K562 (cell line): Measurements from ENCODE around the gene MYOZ1. TPM values are rescaled to one million over a fixed set of nuclear protein-coding genes. Genes with fewer than 3 reads are reported as not detected.

Experiments used
- ATAC-seq: fragments of 200-7000 bp; cut with Tn5 transposase; 3 replicates; pipeline ENCODE4 v1.9.1; 2020; ENCODE audit warnings: moderate library complexity
- BruUV-seq: library from RNA; stranded (reverse); fragments of 400-500 nt; replicated peaks from 2 replicates; lab custom pipeline; 2021; lab: Mats Ljungman, UMichigan
- CTCF ChIA-PET: fragments of 300-600 bp; formaldehyde crosslinking; extraction: SDS; loops from one replicate; lab custom pipeline; 2021; ENCODE audit warnings: low intra/inter-chr PET ratio; lab: Yijun Ruan, JAX
- POLR2A ChIA-PET: fragments of 300-600, 350-650 bp; sonication (Branson Sonifier 250); formaldehyde crosslinking; extraction: SDS; loops from one replicate; lab custom pipeline; 2021; ENCODE audit warnings: antibody characterized with exemption, inconsistent platforms; lab: Yijun Ruan, JAX
- DNase-seq, 4 experiments: peaks; one replicate each; pipeline versions ENCODE4 v3.0.0 to v3.0.0-alpha.2; 2011 to 2018; ENCODE audit warnings: low spot score in 3 of 4, mixed read lengths in 3 of 4; ENCODE audit errors: extremely low read depth in 1 of 4
- FAIRE-seq: peaks from 2 replicates; lab custom pipeline; 2011; peaks lifted over from hg19 to GRCh38; lab: Jason Lieb, UNC
- H2AFZ ChIP-seq: 2 replicates; pipeline ENCODE4 v1.6.0; 2011; ENCODE audit warnings: low read depth, low read length, control low read depth, inconsistent platforms
- H3K27ac ChIP-seq: fragments of 200-600 bp; 3 replicates; pipeline ENCODE4 v1.8.0; 2011; ENCODE audit warnings: low read depth, mild to moderate bottlenecking, control low read depth, inconsistent platforms, low read length, moderate library complexity, mixed read lengths; ENCODE audit errors: extremely low read depth
- H3K27me3 ChIP-seq, 2 experiments: fragments of 300-600 bp in 1 of 2; 2 replicates in 1 of 2; 3 replicates in 1 of 2; pipeline versions ENCODE4 v1.6.0 to v1.8.0; 2011; ENCODE audit warnings: inconsistent platforms in 2 of 2, low read length in 2 of 2, mild to moderate bottlenecking in 1 of 2, mixed read lengths in 1 of 2, moderate library complexity in 1 of 2; ENCODE audit not compliant: control insufficient read depth in 2 of 2, insufficient read depth in 2 of 2
- H3K36me3 ChIP-seq: fragments of 300-600 bp; 3 replicates; pipeline ENCODE4 v1.8.0; 2011; ENCODE audit warnings: mild to moderate bottlenecking, low read length, inconsistent platforms; ENCODE audit not compliant: control insufficient read depth, insufficient read depth
- H3K4me1 ChIP-seq, 2 experiments: fragments of 200-600 bp in 1 of 2; replicated peaks in 1 of 2; 2 replicates in 1 of 2; 3 replicates in 1 of 2; pipeline versions ENCODE4 v1.5.1 to v1.8.0; 2011; ENCODE audit warnings: inconsistent platforms in 2 of 2, low read length in 2 of 2, mild to moderate bottlenecking in 1 of 2, mixed read lengths in 1 of 2, moderate library complexity in 1 of 2; ENCODE audit not compliant: control insufficient read depth in 2 of 2, insufficient read depth in 2 of 2
- H3K4me2 ChIP-seq: 2 replicates; pipeline ENCODE4 v1.6.1; 2011; ENCODE audit warnings: low read length, control low read depth, inconsistent platforms, mixed read lengths; ENCODE audit not compliant: insufficient read depth
- H3K4me3 ChIP-seq: fragments of 200-600 bp; sonication (generic), shearing (Covaris generic); 2 replicates; pipeline ENCODE4 v1.5.1; 2016; ENCODE audit warnings: control low read depth, inconsistent platforms
- H3K79me2 ChIP-seq: fragments of 200-600 bp; 3 replicates; pipeline ENCODE4 v1.8.0; 2011; ENCODE audit warnings: low read length, inconsistent platforms; ENCODE audit not compliant: control insufficient read depth, insufficient read depth
- H3K9ac ChIP-seq, 2 experiments: 2 replicates each; pipeline versions ENCODE4 v1.6.0 to v1.6.1; 2011; ENCODE audit warnings: low read depth in 2 of 2, low read length in 2 of 2, control low read depth in 1 of 2, inconsistent platforms in 1 of 2, mild to moderate bottlenecking in 1 of 2, mixed read lengths in 1 of 2; ENCODE audit not compliant: insufficient read depth in 1 of 2
- H3K9me1 ChIP-seq: one replicate; pipeline ENCODE4 v1.6.0; 2011; ENCODE audit warnings: inconsistent platforms, mild to moderate bottlenecking, low read length, moderate library complexity; ENCODE audit not compliant: control insufficient read depth, insufficient read depth
- H3K9me3 ChIP-seq: replicated peaks from 2 replicates; pipeline ENCODE4 v1.5.1; 2011; ENCODE audit warnings: low read depth, low read length, inconsistent platforms; ENCODE audit not compliant: control insufficient read depth, insufficient read depth
- H4K20me1 ChIP-seq: replicated peaks from 2 replicates; pipeline ENCODE4 v1.6.1; 2011; ENCODE audit warnings: low read length, inconsistent platforms, mixed read lengths; ENCODE audit not compliant: control insufficient read depth, insufficient read depth
- ARNT ChIP-seq, 2 experiments: fragments of 450-650 bp; IDR thresholded peaks; 2 replicates each; pipeline ENCODE4 v1.6.1; 2016; ENCODE audit warnings: mild to moderate bottlenecking in 1 of 2
- ATF3 ChIP-seq, 2 experiments: fragments of 450-650 bp in 1 of 2; sonication (generic) in 1 of 2; formaldehyde crosslinking in 1 of 2; IDR thresholded peaks in 1 of 2; conservative IDR thresholded peaks in 1 of 2; 2 replicates each; pipeline versions ENCODE4 v1.6.1 to v1.8.1; 2016 to 2023; ENCODE audit warnings: mild to moderate bottlenecking in 2 of 2, moderate library complexity in 2 of 2, inconsistent platforms in 1 of 2, missing genetic modification reagents in 1 of 2
- BCL6 ChIP-seq: fragments of 250-450 bp; sonication (Bioruptor Pico); IDR thresholded peaks from 2 replicates; pipeline ENCODE4 v1.4.0; 2020
- C11orf30 ChIP-seq: fragments of 450-650 bp; IDR thresholded peaks from 2 replicates; pipeline ENCODE4 v1.6.1; 2016; ENCODE audit warnings: low read depth, mild to moderate bottlenecking
- E2F6 ChIP-seq, 2 experiments: IDR thresholded peaks; 2 replicates each; pipeline ENCODE4 v1.6.1; 2011; ENCODE audit warnings: borderline replicate concordance in 1 of 2, control low read depth in 1 of 2, low read depth in 1 of 2, low read length in 1 of 2, mild to moderate bottlenecking in 1 of 2, mixed read lengths in 1 of 2, moderate library complexity in 1 of 2; ENCODE audit not compliant: insufficient read depth in 1 of 2, insufficient read length in 1 of 2, poor library complexity in 1 of 2, severe bottlenecking in 1 of 2; ENCODE audit errors: extremely low read depth in 1 of 2
- FOXP1 ChIP-seq: sonication (generic); formaldehyde crosslinking; IDR thresholded peaks from 2 replicates; pipeline ENCODE4 v1.8.0; 2022; ENCODE audit warnings: mild to moderate bottlenecking, missing genetic modification reagents
- HDAC6 ChIP-seq: IDR thresholded peaks from 2 replicates; pipeline ENCODE4 v1.6.1; 2012; ENCODE audit warnings: low read depth, mild to moderate bottlenecking, control low read depth, inconsistent platforms, low read length, moderate library complexity
- KLF6 ChIP-seq: fragments of 250-450 bp; sonication (Bioruptor Pico); IDR thresholded peaks from 2 replicates; pipeline ENCODE4 v1.4.0; 2020; ENCODE audit warnings: mild to moderate bottlenecking, moderate library complexity, borderline replicate concordance
- MAZ ChIP-seq, 2 experiments: fragments of 450-650 bp in 1 of 2; sonication (generic) in 1 of 2; formaldehyde crosslinking; IDR thresholded peaks in 1 of 2; conservative IDR thresholded peaks in 1 of 2; 2 replicates each; pipeline versions ENCODE4 v1.4.0 to v1.5.0; 2020; ENCODE audit warnings: mild to moderate bottlenecking in 1 of 2, missing genetic modification reagents in 1 of 2
- MEIS2 ChIP-seq: fragments of 450-650 bp; IDR thresholded peaks from 2 replicates; pipeline ENCODE4 v1.6.1; 2014; ENCODE audit warnings: mild to moderate bottlenecking; ENCODE audit not compliant: partially characterized antibody
- SMARCC2 ChIP-seq: fragments of 450-650 bp; IDR thresholded peaks from 2 replicates; pipeline ENCODE4 v1.6.1; 2017; ENCODE audit warnings: antibody characterized with exemption, moderate library complexity, mild to moderate bottlenecking, low read depth
- TAL1 ChIP-seq: fragments of 450-650 bp; IDR thresholded peaks from 2 replicates; pipeline ENCODE4 v1.6.1; 2016; ENCODE audit warnings: mild to moderate bottlenecking
- TRIM24 ChIP-seq, 2 experiments: fragments of 450-650 bp; IDR thresholded peaks; 2 replicates each; pipeline ENCODE4 v1.6.1; 2016
- ZNF395 ChIP-seq: fragments of 200-800 bp; sonication (Bioruptor generic); IDR thresholded peaks from 2 replicates; pipeline ENCODE4 v1.6.1; 2017; ENCODE audit warnings: missing genetic modification characterization, missing compliant biosample characterization
- WGBS: fragments of 100-300 bp; shearing (Covaris generic); methylation state at CpG from one replicate; pipeline ENCODE4 v1.1.6; 2016; ENCODE audit warnings: low coverage, mixed read lengths; ENCODE audit not compliant: insufficient coverage; ENCODE audit errors: missing lambda C conversion rate; 5-methylcytosine and 5-hydroxymethylcytosine counted together
- in situ Hi-C: fragments of 300-500 bp; cut with MboI; formaldehyde crosslinking; loops from 4 replicates; pipeline ENCODE4 v1.15.0; 2018; ENCODE audit warnings: inconsistent platforms, mixed read lengths
- intact Hi-C: fragments of 100-400 bp; cut with micrococcal nuclease; formaldehyde crosslinking; loops from 2 replicates; pipeline ENCODE4 v1.14.2; 2022
- polyA plus RNA-seq, 8 experiments: library from polyadenylated mRNA; depleted of rRNA in 4 of 8; stranded (reverse) in 5 of 8; unstranded in 3 of 8; fragments of >200 nt; fragmentation: Nextera tagmentation in 2 of 8; fragmentation: Illumina TruSeq in 1 of 8; extraction: Ambion mirVana in 2 of 8; extraction: Trizol in 1 of 8; gene quantifications; 2 replicates each; pipeline versions ENCODE4 v1.2.1 to v1.2.3, GENCODE V29; 2011 to 2014; ENCODE audit warnings: inconsistent platforms in 1 of 8, missing spikeins in 1 of 8
- total RNA-seq, 7 experiments: library from RNA; depleted of rRNA in 6 of 7; stranded (reverse); fragments of >200 nt in 6 of 7; fragmentation: Illumina TruSeq in 2 of 7; extraction: Trizol in 2 of 7; gene quantifications; 2 replicates each; pipeline versions ENCODE4 v1.2.1 to v1.2.3, GENCODE V29; 2011 to 2021; ENCODE audit warnings: low replicate concordance in 1 of 7

Gene MYOZ1
- total and polyA plus RNA-seq, 9 of the 15 experiments (the other 6 are each of a cell fraction or from before 2014, with no cell fraction given): 0.03 to 0.18 (median 0.07) TPM; not detected in 5

GRCh38 chr10:73648975-73649829, 7.9 kb upstream of the MYOZ1 start:
- no peak overlapping the region for H3K4me3 ChIP-seq
- H3K9ac ChIP-seq: peak overlapping the region in 1 of 2 experiments; percentile 77; a peak in 1 of 4 replicates
- H3K36me3 ChIP-seq: no peaks in the 10 kb centered on the region
- in situ Hi-C loops: no loop called here
- peak; percentile 87 to 94 (median 90) for DNase-seq
- peak overlapping the region; percentile 78 for H2AFZ ChIP-seq
- intact Hi-C loops: loop anchor here (10.0 kb wide), 1 partner anchor 244 kb away; no protein-coding TSS in a partner anchor
- 28% methylated on average over 4 of the region's 4 CpGs for WGBS
- POLR2A ChIA-PET: interaction anchor here (0.6 to 1.6 kb wide), 13 partner anchors 9 to 412 kb away, joined by 3 to 6 read pairs (median 3); partner anchors contain the start of gene MRPS16
- no peaks in the 10 kb centered on the region; the same call in 1 of the 2 replicates for H4K20me1 ChIP-seq
- H3K27me3 ChIP-seq: no peaks in the 10 kb centered on the region
- FAIRE-seq: peak; percentile 93
- H3K4me2 ChIP-seq: peak overlapping the region; percentile 53
- no peak overlapping the region for H3K27ac ChIP-seq
- ATAC-seq: peak; percentile 55
- H3K9me1 ChIP-seq: no peaks in the 10 kb centered on the region
- H3K4me1 ChIP-seq: peaks cover 41 to 43% of the 10 kb centered on the region in 2 experiments
- H3K79me2 ChIP-seq: no peaks in the 10 kb centered on the region
- no peaks in the 10 kb centered on the region for H3K9me3 ChIP-seq
- CTCF ChIA-PET: interaction anchor here (0.7 kb wide), 1 partner anchor 54 kb away, joined by 3 read pairs; no protein-coding TSS in a partner anchor
- BruUV-seq: no TSS peak
- TF ChIP-seq FOXP1: no peak
- TF ChIP-seq TAL1: peak; percentile 86
- peak; percentile 52; the same call in 1 of the 2 replicates for TF ChIP-seq ZNF395 (CRISPR knock-in tag)
- no peak for TF ChIP-seq BCL6 (CRISPR knock-in tag)
- peak; percentile 72 to 85 for TF ChIP-seq TRIM24 (IDR thresholded peaks at IDR 0.05)
- TF ChIP-seq ARNT (IDR thresholded peaks at IDR 0.05): 0 out of 4 replicates have a peak, but pooled peaks of 1 of the 2 experiments have one; percentile 34
- TF ChIP-seq ATF3 (IDR thresholded peaks at IDR 0.05): peak; percentile 68; the same call in 1 of the 2 replicates
- 0 out of 2 replicates have a peak, but pooled peaks have one; percentile 54 for TF ChIP-seq ATF3 (CRISPR knock-in tag; conservative IDR thresholded peaks at IDR 0.05)
- TF ChIP-seq SMARCC2: peak; percentile 86
- no peak for TF ChIP-seq HDAC6
- TF ChIP-seq E2F6 (IDR thresholded peaks at IDR 0.05; ENCODE audit: borderline replicate concordance in 1 of 2, extremely low read depth in 1 of 2, insufficient read depth in 1 of 2, insufficient read length in 1 of 2, low read depth in 1 of 2, low read length in 1 of 2, poor library complexity in 1 of 2, severe bottlenecking in 1 of 2): no peak
- TF ChIP-seq KLF6 (CRISPR knock-in tag): peak; percentile 39; the same call in 1 of the 2 replicates
- no peak for TF ChIP-seq C11orf30
- TF ChIP-seq MEIS2: peak; percentile 82
- TF ChIP-seq MAZ (CRISPR knock-in tag; conservative IDR thresholded peaks at IDR 0.05 in 1 of 2, IDR thresholded peaks at IDR 0.05 in 1 of 2): peak; percentile 87 to 89
